GM12801 (cell line): Measurements from ENCODE around the gene PCED1B.

ENCODE experiments used
- TF ChIP-seq, protein P1 (sequence below): IDR thresholded peaks from one replicate; pipeline ENCODE4 v1.5.1; 2011; ENCODE audit warnings: control low read depth; ENCODE audit not compliant: insufficient read length; ENCODE audit errors: extremely low read depth

PCED1B gene

DNA sequence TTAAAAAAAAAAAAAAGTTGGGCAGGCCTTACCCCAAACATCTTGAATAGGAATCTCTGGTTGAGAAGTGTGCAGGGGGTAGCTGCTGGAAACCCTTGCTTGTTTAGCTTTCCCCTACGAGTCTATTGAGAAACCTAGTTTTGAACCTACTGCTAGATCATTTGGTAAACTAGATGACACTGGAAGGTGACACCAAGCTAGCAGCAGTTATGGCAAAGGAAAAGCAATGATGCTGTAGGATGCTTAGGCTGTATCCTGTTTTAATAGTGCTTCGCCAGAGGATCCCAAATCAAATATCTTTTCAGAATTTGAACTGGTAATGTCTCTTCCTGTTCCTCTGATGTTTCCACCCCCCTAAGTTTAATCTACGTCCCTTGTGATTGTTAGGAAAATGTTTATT, 5.5 kb upstream of the PCED1B start:
- TF ChIP-seq, protein P1, sequence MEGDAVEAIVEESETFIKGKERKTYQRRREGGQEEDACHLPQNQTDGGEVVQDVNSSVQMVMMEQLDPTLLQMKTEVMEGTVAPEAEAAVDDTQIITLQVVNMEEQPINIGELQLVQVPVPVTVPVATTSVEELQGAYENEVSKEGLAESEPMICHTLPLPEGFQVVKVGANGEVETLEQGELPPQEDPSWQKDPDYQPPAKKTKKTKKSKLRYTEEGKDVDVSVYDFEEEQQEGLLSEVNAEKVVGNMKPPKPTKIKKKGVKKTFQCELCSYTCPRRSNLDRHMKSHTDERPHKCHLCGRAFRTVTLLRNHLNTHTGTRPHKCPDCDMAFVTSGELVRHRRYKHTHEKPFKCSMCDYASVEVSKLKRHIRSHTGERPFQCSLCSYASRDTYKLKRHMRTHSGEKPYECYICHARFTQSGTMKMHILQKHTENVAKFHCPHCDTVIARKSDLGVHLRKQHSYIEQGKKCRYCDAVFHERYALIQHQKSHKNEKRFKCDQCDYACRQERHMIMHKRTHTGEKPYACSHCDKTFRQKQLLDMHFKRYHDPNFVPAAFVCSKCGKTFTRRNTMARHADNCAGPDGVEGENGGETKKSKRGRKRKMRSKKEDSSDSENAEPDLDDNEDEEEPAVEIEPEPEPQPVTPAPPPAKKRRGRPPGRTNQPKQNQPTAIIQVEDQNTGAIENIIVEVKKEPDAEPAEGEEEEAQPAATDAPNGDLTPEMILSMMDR: no peak

DNA sequence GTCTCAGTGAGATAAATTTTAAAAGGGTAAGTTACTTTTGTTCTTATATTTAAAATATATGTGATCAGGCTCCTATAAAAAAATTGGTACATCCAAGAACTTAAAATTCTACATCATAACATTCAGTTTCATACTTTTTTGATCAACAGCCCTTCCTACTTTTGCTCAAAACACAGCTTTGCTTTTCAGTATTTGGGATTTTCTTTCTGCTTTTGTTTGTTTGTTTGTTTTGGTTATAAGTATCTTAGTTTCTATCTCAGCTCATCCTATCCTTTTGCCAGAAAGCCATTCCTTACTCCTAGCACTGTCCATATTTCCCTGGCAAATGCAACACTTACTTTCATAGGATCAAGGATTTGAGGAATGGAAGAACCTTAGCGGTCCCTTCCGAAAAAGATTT, 4.7 kb upstream of the PCED1B start:
- TF ChIP-seq, protein P1: no peak

DNA sequence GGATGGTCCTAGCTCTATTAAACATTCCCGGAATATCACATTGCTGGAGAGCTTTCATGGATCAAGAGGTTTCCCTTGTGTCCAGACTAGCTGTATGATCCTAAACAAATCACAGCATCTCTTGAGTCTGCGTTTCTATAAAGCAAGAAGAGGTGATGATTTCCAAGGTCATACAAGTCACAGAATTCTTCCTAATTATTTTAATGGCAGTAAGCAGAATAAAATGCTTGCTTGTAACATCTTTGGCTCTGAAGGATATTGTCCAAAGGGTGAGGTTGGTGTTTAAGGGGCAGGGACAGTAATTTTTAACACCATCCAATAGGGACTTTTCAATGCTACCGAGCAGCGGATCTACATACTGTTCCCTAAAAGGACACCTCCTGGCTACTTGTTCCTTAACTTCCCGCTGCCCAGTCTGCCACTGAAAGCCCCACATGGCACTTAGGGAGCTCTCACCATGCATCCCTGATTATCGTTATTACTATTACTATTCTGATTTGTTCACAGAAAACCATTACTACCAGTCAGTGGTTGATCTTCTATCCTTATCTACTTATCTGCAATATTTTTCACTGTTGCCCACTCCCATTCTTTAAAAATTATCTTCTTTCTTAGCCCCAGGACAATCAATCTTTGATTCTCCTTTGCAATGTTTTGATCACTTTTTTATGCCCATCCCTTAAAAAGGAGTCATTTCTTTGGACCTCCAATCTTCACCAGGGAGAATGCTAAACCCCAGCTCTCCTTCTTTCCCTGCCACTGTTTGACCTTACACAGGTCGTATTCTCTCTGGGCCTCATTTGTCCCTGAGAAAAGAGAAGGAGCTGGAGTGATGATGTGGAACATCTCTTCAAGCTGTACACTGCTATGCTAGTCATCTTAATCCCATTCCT, 4.0 kb upstream of the PCED1B start:
- TF ChIP-seq, protein P1: no peak

DNA sequence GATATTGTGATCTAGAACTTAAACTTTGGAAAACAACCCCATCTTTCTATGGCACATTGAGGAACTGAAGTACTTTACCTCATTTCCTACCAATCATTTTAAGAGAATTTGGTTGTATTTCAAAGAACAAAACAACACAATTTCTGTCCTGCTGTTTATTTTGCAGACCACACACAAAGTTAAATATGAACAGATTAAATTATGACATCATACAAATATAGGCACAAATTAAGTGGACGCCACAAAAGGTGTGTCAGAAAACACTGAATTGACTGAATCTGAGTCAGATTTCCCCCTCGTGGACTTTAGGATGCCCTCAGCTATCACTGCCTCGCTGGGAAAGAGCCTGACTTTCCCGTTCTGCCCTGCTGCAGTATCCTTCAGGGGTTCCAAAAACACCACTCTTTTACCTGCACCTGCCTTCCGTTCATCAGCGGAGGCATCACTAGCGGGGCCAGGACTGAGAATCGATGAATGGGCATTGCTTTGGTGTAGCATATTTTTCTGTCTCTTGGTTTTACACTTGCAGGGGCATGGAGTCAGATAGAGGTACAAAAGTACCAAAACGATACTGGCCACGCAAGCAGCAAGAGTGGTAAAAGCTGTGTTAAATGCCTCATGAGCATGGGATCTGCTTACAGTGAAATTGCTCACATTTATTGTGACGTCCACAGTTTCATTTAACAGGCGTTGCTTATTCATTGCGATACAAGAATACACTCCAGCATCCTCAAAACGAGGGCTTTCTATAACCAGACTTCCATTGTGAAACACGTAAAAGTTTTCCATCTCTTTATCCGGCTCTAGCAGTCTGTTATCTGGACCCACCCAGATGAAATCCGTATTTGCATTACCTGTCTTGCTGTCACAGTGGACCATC, 2.0 kb upstream of the PCED1B start:
- TF ChIP-seq, protein P1: no peak

DNA sequence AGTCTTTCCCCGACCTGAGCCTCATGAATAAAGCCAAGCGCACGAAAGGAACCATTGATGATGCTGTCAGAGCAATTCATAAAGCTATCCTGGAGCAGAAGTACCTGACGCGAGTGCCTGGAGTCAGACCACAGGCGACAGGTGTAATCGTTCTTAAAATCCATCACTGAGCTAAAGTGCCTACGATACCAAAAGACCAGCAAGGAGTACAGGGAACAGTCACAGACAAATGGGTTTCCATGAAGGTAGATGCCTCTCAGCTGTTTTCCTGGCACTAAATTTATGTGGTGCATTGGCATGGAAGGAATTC, 1.4 kb upstream of the PCED1B start:
- TF ChIP-seq, protein P1: no peak

DNA sequence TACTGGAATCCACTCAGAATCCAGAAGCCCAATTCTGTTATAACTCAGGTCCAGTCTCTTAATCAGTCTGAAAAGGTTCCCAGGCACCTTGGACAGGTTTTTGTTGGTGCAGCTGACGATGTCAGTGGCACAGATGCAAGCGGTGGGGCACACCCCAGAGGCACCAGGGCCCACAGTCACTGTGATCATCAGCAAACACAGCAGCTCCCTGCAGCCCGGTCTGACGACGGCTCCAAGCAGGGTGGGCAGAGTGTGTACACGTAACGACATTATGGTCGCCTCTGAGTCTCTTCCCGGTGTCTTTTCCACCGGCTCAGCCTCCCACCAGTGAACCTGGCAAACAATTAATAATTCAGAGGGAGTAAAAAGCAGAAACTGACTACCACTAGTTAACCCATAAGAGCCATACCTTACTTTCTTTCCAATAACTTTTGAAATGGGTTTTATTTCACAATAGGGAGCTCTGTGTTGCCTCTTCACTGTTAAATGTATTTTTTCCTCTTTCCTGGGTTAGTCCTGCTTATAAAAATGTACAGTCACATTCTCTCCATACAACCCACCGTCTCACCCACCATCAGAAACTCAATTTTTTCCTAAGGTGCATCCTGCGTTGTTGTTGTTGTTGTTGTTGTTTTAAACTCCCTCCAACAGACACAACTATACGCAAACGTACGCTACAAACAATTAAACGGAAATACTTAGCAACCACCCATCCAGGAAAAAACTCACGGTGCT, 521 bp upstream of the PCED1B start:
- TF ChIP-seq, protein P1: no peak
